ENCODE data around the gene DHRS3. TPM values are rescaled to one million over a fixed set of nuclear protein-coding genes. Genes with fewer than 3 reads are reported as not detected.

Gene DHRS3
- total and polyA plus RNA-seq, 2 of the 13 experiments (the other 11 are each of a cell fraction or from before 2014, with no cell fraction given) = 48.5 to 90.5 TPM

- TF ChIP-seq ZC3H4 (CRISPR knock-in tag; IDR thresholded peaks at IDR 0.05; ENCODE audit: borderline replicate concordance) (peak; percentile 91; the same call in 1 of the 2 replicates), MAFG (CRISPR knock-in tag; IDR thresholded peaks at IDR 0.05) (no peak), ZNF557 (CRISPR knock-in tag; IDR thresholded peaks at IDR 0.05) (no peak), ETV6 (CRISPR knock-in tag; conservative IDR thresholded peaks at IDR 0.05) (peak; percentile 39; the same call in 1 of the 2 replicates), ZFP1 (CRISPR knock-in tag; IDR thresholded peaks at IDR 0.05) (no peak), ZNF468 (CRISPR knock-in tag; IDR thresholded peaks at IDR 0.05) (no peak), REPIN1 (CRISPR knock-in tag; IDR thresholded peaks at IDR 0.05; ENCODE audit: borderline replicate concordance, low read depth) (0 out of 2 replicates have a peak, but pooled peaks have one; percentile 42), SRSF9 (IDR thresholded peaks at IDR 0.05; ENCODE audit: borderline replicate concordance, insufficient read depth, low read depth, low read length, poor library complexity, severe bottlenecking) (no peak), AKNA (CRISPR knock-in tag; IDR thresholded peaks at IDR 0.05; ENCODE audit: borderline replicate concordance) (no peak), ZNF441 (CRISPR knock-in tag; IDR thresholded peaks at IDR 0.05; ENCODE audit: borderline replicate concordance) (peak; percentile 19; the same call in 1 of the 2 replicates), CBFB (CRISPR knock-in tag; IDR thresholded peaks at IDR 0.05) (peak; percentile 34; the same call in 1 of the 2 replicates), FOSL2 (CRISPR knock-in tag; IDR thresholded peaks at IDR 0.05) (peak; percentile 25; the same call in 1 of the 2 replicates), AGO2 (optimal IDR thresholded peaks at IDR 0.05; ENCODE audit: low read depth, low read length) (peak; percentile 100), NRL (CRISPR knock-in tag; IDR thresholded peaks at IDR 0.05; ENCODE audit: borderline replicate concordance) (no peak)
- TF ChIP-seq, protein P1, sequence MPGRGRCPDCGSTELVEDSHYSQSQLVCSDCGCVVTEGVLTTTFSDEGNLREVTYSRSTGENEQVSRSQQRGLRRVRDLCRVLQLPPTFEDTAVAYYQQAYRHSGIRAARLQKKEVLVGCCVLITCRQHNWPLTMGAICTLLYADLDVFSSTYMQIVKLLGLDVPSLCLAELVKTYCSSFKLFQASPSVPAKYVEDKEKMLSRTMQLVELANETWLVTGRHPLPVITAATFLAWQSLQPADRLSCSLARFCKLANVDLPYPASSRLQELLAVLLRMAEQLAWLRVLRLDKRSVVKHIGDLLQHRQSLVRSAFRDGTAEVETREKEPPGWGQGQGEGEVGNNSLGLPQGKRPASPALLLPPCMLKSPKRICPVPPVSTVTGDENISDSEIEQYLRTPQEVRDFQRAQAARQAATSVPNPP (CRISPR knock-in tag; IDR thresholded peaks at IDR 0.05) = no peak
- TF ChIP-seq, protein P2, sequence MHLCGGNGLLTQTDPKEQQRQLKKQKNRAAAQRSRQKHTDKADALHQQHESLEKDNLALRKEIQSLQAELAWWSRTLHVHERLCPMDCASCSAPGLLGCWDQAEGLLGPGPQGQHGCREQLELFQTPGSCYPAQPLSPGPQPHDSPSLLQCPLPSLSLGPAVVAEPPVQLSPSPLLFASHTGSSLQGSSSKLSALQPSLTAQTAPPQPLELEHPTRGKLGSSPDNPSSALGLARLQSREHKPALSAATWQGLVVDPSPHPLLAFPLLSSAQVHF (CRISPR knock-in tag; IDR thresholded peaks at IDR 0.05) = 0 out of 2 replicates have a peak, but pooled peaks have one; percentile 59
- TF ChIP-seq, protein P3, sequence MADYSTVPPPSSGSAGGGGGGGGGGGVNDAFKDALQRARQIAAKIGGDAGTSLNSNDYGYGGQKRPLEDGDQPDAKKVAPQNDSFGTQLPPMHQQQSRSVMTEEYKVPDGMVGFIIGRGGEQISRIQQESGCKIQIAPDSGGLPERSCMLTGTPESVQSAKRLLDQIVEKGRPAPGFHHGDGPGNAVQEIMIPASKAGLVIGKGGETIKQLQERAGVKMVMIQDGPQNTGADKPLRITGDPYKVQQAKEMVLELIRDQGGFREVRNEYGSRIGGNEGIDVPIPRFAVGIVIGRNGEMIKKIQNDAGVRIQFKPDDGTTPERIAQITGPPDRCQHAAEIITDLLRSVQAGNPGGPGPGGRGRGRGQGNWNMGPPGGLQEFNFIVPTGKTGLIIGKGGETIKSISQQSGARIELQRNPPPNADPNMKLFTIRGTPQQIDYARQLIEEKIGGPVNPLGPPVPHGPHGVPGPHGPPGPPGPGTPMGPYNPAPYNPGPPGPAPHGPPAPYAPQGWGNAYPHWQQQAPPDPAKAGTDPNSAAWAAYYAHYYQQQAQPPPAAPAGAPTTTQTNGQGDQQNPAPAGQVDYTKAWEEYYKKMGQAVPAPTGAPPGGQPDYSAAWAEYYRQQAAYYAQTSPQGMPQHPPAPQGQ (CRISPR knock-in tag; IDR thresholded peaks at IDR 0.05; ENCODE audit: borderline replicate concordance) = no peak
Observed at GRCh38 chr1:12616709-12617373, 1.2 kb downstream of the DHRS3 start (continued).
